DLD1 (cell line): ENCODE results near the gene COLEC11.
"Not testable (repeated sequence)": the region's sequence is repeated elsewhere in the genome, so short reads cannot be mapped to it uniquely, and the experiment has no call there.

Source experiments
- in situ Hi-C: cut with HindIII; loops from 2 replicates; pipeline ENCODE4 v1.10.0; 2017; ENCODE audit warnings: low sequenced_read_pairs

Gene COLEC11

DNA sequence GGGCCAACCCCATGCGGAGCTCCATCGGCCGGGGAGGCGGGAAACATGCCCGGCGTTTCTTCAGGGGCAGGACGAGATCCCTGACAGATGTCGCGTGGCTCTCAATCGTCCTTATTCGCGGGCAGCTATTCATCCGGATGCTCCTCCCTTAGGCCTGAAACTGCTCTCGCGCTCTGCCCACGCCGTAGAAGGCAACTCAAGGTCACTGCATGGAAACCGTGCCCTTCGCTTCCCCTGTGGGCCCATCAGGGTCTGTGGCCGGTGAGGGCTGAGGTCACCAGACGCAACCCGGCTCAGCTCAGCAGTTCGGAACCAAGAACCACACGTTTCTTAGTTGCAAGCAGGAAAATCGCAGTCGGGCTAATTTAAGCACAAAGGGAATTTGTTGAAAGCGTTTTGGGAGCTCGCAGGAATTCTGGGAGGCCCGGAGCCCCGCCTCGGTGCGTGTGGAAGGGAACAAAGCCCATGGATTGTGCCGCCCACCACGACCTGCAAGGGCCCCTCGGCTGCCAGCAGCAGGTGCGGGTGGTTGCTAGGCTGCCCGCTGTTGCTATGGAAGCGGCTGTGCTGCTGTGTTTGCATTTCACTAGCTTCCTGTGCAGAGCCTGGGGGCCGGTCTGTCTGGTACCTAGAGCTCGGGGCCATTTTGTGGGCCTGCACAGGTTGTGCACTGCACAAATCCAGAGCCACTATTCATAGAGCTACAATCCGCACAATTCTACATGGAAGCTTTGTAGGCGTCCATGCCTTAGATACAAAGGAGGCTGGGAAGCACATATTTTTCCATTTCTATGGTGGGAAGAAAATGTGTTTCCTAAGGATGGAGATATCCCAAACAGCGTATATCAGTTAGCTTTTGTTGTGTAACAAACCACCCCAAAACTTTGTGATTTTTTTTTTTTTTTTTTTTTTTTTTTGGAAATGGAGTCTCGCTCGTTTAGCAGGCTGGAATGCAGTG lies 57.1 kb downstream of the COLEC11 start:
- in situ Hi-C loops = no loop called here

DNA sequence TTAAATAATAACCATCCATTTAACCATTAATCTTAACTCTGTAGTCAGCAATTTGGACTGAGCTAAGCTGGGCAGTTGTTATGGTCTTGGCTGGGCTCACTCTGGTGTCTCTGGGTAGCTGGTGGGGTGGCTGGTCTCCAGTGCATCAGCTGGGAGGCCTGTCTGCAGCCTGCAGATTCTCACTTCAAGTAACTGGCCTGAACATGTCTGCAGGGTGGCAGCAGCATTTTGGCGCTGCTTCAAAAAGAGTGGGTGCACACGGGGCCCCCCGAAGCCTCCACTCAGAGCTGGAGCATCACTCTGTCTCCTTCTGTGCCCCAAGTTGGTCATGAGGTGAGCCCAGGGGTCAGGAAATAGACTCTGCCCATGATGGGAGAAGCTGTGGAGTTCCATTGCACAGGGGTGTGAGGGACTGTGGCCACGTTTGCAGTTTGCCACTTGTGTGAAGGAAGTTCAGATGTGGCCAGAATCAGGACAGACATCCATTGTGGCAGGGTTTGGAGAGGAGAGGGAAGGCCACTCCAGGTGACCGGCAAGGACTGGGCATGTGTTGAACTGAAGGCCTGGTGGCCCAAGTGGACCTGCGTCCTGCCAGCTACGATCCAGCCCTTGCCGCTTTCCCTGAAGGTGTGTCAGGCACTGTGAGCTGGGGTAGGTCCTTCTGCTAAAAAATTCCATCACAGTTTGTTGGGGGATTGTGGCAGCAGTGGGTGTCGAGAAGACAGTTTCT lies 58.1 kb downstream of the COLEC11 start:
- in situ Hi-C loops = no loop called here

DNA sequence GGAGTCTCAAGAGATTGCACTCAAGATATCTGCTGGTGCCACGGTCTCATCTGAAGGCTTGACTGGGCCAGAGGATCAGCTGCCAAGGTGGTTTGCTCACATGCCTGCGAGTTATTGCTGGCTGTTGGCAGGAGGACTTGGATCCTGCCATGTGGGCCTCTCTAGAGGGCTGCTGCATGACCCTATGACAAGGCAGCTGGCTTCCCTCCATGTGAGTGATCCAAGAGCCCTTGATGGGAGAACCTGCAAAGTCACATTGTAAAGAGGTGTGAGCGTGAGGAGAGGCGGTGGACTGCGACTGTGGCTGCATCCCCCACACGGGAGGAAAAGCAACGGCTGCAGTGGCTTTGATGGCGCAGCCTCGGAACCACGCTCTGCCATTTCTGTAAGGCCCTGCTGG lies 59.1 kb downstream of the COLEC11 start:
- in situ Hi-C loops = no loop called here

DNA sequence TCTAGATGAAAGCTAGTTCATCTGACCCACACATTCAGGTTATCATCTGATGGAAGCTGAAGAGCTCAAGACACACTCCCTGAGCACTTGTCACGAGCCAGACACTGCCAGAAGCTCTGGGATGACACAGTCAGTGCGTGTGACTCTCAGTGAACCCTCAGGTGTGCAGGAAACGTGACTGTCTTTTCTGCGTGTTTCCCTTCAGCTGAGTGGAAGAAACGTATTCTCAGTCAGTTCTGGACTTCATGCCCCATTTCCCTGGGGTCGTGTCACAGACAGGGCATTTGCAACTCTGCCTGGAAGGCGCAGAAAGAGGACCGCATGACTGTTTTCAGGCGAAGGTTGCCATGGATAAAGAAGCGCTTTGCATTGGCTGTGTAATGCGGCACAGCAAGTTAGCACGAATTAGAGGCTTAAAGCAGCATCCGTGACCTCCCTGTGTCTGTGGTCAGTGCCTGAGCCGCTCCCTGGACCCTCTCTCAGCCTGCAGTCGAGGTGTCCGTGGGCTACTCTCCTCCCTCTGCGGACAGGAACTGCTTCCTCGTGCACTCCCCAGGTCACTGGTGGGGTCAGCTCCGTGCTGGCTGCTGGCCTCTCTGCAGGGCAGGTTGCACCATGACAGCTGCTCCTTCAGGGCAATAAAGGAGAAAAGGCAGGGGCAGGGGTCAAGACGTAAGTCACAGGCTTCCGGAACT lies 59.8 kb downstream of the COLEC11 start:
- in situ Hi-C loops = no loop called here

DNA sequence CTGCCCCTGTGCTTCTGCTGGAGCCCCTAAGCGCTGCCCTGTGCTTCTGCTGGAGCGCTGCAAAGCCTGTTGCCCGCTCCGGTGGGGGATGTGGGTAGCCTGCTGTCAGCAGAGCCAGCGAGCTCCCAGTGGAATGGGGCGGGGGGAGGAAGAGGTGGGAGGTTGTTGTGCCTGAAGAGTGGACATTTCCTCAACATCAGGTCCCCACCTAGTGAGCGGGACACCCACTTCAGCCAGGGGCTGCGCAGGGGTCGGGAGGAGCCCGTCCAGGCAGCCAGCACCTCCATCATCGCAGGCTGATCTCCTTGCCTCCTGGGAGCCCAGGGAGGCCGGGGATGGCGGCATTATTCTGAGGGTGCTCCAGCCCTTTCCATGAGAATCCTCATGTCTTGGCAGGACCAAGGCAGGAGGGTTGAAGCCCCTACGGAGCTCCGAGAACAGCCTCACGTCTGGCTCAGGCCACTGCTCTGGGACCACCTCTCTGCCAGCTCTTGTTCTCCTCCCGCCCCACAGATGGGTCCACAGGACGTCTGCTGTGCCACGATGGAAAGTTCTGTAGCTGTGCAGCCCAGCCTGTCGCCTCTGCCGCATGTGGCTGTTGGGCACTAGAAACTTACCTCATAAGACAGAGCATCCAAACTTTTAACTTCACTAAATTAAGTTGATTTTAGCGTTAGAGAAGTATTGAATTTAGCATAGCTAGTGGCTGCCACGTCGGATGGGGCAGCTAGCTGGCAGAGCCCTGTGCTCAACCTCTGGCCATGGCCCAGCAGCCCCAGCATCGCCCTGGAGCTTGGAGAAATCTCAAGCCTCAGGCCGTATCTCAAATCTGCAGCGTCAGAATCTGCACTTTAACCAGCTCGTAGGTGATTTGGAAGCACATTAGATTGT lies 61.2 kb downstream of the COLEC11 start:
- in situ Hi-C loops = no loop called here

DNA sequence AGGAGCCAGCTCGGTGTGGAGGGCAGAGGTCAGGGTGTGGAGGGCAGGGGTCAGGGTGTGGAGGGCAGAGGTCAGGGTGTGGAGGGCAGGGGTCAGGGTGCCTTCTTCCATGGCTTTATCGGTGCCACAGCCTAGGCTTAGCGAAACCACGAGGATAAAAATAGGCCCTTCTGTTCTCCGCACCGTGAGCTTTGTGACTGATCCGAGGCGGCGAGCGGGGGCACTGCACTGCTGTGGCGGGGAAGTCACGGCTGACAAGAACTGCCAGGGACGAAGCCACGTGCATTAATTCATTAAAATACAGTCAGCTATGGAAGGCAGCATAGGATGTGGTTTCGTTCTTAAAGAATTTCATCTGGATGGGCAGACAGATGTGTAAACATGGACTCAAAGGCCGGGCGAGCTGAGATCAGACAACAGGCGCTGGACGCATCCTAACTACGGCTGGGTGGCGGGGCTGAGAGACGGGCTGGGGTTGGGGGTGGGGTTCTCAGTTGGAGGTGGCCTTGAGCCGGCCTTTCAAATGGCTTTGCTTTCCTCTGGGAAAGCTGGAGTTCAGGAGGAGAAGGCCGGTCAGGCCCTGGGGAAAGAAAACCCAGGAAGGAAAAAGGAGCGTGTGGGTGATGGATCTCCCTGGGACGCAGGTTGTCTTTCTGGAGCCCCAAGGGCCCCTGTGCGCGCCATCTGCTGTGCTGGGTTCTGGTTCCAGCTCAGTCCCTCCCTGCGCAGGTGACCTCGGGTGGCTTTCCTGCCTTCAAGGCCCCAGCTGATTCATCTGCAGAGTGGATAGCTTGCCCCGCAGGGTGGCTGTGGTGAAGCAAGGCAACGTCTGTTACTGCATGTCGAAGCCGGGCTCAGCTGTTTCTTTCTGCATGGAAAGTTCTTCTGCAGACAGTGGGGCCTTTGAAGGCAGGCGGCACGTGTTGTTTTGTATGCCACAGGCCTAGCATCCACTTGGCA lies 62.1 kb downstream of the COLEC11 start:
- in situ Hi-C loops = no loop called here

DNA sequence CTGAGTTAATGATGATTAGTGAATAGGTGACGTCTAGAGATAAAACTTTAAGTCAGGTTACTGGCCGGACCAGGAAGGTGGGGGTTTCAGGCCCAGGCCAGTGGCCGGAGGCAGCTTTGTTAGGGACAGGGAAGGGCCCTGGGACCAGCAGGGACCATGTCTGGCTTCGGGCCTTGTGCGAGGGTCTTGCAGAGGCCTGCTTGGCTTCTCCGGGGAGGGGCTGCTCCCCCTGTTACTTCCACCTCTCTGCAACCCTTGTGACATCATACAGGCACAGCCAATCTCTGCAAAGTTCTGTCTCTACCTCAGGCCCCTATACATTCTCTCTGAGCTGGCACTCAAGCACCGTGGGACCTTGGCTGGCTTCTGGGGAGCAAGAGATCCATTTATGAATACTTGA lies 63.0 kb downstream of the COLEC11 start, which contains the start of gene ALLC:
Gene ALLC (plus strand): TSS at position 320 of the 400 bp plus-strand sequence. CDS start 12,958 bp downstream, outside the sequence.
- in situ Hi-C loops = no loop called here

DNA sequence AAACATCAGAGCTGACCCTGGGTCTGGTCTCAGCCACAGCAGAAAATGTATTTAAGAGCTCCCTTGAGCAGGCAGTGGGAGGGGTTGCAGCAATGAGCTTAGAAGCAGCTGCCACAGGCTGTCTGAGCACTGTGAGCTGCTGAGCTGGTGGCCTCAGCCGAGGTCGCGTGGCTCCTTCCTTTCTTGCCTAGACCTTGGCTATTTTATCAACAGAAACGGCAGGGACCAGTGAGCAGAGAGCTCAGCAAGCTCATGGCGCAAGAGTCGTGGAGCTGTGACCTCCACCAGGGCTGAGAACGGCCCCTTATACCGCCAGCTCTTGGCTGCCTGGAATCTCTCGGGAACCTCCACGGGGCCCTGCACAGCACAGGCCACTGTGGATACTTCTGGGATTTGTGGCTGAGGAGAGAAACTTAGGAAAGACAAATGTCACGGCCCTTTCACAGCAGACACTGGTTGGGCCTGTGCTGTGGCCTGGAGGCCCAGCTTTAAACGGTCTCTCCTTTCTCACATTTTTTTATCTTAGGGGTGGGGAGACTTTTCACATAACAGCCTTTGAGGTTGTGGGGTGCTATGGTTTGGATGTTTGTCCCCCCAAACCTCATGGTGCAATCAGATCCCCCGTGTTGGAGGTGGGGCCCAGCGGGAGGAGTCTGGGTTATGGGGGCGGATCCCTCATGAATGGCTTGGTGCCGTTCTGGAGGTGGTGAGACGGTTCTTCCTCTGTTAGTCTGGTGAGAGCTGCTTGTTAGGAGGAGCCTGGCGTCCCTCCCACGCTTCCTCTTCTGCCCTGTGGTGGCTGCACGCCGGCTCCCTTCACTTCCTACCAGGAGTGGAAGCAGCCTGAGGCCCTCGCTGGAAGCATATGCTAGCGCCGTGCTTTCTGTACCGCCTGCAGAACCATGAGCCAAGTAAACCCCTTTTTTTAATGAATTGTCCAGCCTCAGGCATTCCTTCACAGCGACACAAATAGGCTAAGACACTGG lies 64.8 kb downstream of the COLEC11 start:
- in situ Hi-C loops = no loop called here

DNA sequence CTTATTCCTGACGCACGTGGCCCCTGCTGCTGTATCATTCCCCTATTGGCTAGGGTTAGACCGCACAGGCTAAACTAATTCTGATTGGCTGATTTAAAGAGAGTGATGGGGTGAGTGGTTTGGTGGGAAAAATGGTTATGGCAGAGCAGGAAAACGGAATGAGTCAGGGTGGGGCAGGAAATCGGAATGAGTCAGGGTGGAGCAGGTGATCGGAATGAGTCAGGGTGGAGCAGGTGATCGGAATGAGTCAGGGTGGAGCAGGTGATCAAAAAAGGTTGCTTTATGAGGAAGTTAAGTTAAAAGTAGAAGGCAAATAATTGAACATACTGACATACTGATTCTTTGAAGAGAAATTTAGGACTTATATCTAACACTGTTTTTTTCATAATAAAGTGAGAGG lies 65.7 kb downstream of the COLEC11 start:
- in situ Hi-C loops = not testable (repeated sequence)

DNA sequence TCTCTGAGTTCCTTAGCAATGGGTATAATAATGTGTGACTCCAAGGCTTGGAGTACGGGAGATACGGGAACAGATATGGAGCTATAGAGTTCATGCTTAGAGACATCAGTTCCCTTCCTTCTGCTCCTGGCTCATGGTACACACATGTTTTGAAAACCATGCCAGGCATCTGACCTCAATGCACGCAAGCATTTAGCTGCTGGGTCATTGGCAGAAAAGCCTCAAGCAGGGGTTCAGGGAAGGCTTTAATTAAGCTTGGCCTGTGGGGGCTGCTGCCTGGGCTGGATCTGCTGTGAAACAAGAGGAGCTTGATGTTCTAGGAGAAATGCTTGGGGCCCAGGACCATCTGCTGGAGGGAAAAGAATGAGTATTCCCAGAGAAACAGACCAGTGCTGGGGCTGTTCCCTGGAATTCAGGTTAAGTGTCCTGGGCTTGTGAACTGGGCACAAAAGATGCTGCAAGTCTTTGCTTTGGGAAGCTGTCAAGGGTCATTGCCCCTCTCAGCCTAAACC lies 66.3 kb downstream of the COLEC11 start:
- in situ Hi-C loops = no loop called here

DNA sequence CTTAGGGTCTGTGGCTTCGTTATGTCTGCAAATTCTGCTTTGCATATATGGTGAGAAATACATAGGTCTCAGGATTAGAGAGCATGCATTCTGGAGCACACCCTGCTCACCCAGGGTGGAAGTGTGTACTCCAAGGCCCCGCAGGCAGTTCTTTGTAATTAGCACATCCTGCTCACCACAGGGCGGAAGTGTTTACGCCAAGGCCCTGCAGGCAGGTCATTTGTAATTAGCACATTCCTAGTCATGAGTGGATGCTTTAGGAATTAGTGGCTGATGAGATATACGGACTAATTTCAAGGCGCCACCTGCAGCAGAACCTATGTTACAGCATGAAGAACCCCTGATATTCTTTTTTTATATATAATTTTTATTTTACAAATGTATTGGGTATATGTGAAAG lies 67.3 kb downstream of the COLEC11 start:
- in situ Hi-C loops = no loop called here

DNA sequence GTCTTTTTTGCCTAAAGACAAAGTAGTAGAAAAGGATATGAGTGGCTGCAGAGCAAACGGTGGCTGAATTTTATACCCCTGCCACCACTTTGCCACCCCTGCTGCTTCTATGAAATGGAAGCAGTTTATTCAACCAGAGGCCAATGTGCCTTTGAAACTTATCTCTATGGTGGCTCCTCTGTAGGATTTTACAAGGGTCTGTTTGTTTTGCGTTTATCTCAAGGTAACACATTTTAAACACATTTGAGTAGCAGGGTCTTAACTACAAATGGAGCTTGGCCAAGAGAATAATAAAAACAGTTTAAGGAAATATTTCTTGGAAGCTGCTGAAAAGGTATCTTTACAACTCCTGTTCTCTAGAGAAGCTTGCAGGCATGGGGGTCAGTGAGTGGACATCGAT lies 69.2 kb downstream of the COLEC11 start:
- in situ Hi-C loops = no loop called here

DNA sequence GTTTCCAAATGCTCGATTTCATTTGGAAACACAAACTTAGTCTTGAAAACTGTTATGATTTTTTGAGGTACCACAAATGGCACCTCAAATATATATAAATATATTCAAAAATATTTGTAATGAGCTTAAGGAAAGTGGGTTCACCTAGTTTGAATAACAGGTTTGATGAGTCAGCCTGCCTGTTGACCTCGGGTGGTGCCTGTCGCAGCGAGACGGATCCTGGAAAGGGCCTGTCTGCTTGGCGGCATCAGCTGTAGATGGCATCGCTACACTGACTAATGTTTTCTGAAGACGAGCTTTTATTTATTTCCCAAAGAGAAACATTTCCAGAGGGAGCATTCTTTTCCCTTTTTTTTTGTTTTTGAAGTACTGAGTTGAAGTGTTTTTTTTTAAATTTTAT lies 70.0 kb downstream of the COLEC11 start:
- in situ Hi-C loops = no loop called here

DNA sequence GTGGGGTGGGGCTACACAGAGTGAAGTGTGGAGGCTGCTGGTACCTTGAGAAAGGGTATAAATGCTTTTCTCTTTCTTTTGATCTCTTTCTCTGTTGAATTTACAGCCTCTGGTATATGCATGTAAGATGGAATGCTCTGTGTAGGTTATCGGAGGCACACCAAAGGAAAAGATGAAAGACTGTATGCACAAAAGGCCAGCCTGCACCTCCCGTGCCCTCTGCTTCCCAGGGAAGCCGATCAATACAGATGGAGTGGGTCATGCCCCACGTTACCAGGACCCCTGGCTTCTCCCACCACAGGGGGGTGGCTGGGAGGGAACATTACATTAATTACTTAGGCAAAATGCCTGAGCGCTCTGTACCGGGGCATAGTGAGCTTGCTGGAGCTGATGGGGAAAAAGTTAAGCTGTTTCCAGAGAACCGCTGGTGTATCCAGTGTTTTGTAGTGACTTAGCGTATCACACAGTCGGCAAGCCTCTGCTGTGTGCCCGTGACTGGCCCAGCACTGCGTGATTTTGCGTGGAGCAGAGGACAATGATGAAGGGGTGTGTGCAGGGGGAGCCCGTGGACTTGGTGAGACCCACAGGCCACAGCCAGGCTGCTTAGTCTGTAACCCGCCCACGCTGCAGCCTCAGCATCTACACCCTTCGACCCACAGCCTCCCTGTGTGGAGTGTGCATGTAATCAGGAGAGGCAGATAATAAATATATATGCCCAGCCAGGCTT lies 71.1 kb downstream of the COLEC11 start:
- in situ Hi-C loops = no loop called here

DNA sequence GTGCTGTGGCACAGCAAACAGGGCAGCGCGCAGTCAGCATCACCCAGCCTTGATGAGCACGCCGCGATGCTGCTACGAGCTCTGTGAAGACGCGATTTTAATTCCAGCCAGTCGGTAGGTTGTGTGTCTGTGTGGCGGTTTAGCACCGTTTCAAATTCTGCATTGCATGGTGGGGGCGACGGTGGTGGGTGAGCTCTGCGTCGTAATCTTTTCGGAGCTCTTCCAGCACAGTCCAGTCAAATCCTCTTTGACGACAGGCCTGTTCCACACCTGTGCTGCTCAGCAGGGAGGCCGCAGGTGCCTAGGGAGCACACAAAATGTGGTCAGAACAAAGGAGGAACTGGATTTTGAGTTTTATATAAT lies 71.7 kb downstream of the COLEC11 start:
- in situ Hi-C loops = no loop called here

DNA sequence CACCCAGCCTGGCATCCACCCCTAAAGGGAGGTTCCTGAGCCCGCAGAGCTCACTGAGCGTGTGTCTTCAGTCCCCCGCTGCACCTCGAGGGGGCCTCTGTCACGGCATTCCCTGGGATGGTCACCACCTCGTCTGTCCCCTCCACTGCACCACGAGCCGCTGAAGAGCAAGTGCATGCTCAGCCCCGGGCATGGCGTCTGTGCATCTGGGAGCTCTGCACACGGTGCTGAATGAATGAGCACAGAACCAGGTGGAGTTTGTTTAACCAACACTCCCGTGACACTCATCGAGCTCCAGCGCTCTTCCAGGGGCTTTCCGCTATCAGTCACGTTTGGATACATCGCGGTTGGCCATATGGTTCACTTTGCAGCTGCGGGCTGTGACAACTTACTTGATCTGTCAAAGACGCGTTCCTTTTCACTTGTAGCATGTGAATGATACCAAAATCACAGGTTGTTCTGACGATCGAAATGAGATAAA lies 72.3 kb downstream of the COLEC11 start:
- in situ Hi-C loops = no loop called here

DNA sequence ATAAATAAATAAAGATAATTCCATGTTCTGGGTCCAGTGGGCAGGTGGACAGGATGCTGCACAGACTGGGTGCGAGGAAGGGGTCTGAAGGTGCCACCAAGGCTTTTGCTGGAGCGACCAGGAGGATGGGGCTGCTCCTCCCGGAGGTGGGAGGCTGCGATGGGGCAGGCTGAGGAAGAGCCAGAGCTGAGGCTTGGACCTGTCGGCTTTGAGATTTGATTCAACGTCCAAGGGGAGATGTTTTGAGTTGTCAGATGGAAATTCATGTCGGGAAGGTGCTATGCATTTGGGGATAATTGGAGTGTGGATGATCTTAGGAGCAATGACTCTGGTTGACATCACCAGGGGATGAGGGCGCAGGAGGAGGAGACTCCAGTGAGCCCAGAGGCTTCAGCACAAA lies 74.7 kb downstream of the COLEC11 start:
- in situ Hi-C loops = no loop called here
